ENCODE measurements around the gene TTC21B.
"Not testable (repeated sequence)": the region's sequence is repeated elsewhere in the genome, so short reads cannot be mapped to it uniquely, and the experiment has no call there.

TTC21B gene

DNA sequence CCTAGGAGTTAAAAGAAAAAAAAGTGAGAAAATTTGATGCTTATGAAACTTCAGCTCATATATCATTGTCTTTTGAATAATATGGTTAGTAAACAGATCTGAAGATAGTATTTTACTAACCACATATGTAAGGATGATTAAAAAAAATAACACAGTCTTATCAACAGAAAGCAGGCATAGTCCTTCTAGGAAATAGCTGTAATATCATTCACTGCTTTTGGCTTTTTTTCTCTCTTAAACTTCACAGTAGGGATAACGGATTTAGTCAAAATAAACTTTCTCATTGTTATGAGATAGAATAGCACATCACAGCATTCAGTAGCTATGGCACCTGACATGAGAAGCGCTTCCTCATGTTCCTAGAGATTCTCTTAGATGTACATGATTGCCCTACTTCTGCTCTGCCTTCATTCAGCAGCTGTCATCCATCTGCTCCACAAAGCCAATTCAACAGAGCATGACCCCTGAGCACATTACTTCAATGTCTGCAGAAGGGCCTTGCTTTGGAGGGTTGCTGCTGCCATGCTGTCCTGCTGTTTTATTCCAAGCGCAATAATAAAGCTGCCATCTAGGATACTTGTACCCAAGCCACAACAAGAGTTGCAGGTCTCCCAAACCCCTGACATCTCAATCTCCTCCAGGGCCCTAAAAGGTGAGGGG lies 67.0 kb downstream of the TTC21B start:
- no peak for DNase-seq (ENCODE audit: low read depth)

DNA sequence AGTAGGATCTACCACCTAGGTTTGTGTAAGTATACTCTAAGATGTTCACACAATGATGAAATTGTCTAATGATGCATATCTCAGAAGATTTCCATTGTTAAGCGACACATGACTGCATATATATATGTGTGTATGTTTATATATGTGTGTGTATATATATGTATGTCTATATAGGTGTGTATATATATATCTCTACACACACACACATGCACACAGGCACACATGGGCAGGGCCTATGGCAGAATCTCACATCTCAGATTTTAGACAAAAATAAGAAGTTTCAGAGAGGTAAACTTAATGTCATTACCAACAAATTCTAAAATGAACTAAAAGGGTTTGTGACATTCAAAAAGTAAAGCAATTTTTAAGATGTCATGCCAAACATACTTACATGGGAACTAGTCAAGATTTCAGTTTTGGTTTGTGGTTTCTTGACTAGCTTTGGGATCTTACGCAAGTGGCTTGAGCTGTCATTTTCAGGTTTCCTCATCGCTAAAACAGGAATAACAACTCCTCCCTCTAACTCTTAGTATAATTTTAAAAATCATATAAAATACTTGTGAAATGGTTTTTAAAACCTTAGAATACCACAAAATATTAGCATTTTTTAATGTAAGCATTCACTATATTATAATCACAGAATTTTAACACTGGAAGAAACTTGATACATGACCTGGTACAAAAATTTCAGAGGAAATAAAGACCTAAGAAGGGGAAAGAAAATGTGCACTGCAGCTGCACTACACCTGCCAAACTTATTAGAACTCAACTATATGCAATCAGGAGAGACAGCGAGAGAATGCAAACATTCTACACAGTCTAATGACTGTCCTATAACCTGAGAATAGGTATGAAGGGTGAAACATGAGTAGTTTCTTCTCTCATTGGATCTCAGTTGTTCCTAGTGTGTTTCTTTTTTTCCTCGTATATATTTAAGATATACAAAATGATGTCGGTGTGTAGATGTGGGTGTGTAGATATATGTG lies 75.7 kb downstream of the TTC21B start:
- DNase-seq (ENCODE audit: low read depth): peak; percentile 20

DNA sequence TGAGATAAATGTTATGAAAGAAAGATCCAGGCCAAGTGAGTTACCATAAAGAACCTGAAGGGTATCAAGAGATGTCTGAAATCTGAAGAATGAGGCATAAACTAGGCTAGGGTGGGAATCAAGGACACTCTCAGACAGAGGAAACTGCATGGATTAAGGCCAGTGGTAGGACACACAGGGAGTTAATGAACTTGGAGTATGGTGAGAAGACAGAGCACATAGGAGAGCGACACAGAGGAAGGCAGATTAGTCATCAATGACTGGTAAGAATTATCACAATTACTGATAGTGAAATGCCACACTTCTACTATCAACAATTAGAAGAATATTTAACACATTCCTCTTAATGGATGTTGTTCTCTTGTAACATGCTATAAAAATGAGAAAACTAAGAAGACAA lies 76.9 kb downstream of the TTC21B start:
- DNase-seq (ENCODE audit: low read depth): peak; percentile 8

DNA sequence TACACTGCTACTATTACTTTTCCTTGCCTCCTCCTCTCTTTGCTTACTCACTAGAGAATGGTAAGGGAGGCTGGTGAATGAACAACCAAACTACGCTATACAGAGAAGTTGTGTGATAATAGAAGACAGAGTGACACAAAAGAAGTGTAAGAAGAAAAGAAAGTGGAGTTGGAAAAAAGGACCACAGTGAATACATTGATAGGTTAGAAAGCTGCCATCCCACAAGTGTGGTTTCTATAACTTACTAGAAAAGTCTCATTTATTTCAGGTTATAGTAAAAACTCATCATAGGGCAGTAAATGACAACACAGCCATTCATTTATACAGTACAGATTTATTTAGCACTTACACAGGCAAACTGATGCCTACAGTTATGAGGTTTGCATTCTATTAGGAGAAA lies 77.3 kb downstream of the TTC21B start:
- DNase-seq (ENCODE audit: low read depth): no peak

DNA sequence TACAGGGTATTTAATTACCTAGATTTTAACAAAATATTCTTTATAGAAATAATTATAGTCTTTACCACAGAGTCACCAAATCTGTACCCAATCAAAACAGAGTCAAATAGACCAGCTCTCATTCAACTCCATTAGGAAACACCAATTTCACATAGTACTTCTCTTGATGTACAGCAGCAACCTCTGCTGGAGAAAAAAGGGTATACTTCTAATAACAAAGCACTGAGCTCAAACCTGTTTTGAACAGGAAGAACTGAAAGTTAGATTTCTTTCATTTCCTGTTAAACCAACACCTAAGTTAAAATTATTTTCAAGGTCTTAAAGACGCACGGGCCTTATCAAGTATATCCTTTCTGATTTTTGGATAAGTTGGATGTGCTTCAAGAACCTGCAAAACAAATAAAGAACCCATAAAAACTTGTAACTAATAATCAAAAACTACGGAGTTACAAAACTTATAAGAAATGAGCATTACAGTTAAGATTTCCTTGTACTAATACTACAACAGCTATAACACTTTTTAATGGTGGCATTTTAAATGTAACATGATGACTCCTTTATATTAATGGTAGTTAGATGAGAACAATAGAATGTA lies 79.0 kb downstream of the TTC21B start:
- peak; percentile 75 for DNase-seq (ENCODE audit: low read depth)

DNA sequence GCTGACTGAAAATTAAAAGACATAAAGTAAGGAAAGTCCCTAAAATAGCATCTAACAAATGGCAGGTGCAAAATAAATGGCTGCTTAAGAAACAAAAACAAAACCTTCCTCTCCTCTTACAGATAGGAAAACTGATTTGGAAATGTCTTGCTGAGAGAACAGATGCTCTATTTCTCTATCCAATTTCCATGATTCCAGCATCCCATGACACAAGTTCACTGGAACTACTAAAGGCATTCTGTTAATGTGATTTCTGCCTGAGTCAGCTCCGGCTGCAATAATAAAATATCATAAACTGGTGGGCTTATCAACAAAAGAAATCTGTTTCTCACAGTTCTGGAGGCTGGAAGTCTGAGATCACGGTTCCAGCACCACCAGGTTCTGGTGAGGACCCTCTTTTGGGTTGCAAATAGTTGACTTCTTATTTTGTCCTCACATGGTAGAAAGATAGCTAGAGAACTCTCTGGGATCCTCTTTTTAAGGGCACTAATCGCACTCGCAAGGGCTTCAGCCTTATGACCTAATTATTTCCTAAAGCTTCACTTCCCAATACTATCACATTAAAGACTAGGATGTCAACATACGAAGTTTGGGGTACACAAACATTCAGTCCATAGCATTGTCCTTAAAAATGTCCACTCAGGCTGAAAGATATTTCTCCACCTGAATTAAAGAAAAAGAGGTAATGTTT lies 81.3 kb downstream of the TTC21B start:
- peak; percentile 30 for DNase-seq (ENCODE audit: low read depth)

DNA sequence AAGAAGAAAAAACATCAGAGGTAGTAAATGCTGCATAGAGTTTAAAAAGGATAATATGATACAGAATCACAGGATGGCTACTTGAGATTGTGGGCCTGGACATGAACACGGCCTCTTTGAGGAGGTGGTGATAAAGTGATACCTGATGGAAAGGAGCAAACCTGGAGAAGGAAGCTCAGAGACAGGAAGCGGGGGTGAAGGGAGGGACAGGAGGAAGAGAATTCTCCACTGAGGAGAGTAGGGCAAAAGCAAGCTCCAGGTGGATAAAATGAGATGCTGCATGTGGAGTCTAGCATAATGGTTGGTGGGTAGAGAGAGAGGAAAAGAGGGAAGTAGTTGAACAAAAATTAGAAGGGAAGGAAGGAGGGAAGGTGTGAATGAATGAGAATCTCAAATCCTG lies 82.6 kb downstream of the TTC21B start:
- no peak for DNase-seq (ENCODE audit: low read depth)

DNA sequence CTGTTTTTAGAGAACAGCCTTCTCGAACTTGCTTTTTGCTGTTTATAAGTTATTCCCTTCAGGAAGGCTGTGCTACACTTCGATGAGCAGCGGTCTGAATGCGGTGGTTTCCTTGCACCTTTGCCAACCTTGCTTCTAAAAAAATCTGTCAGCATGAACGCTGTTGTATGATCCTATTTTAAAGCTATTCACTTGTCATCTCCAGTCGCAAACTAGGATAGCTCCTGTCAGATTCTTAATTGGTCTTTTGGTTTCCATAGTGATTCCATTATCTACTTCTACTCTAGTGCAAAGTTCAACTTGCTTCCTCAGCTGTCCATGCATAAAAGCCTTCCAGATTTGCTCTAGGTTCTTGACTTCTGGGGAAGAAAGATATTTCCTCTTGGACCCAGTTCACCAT lies 83.2 kb downstream of the TTC21B start:
- DNase-seq (ENCODE audit: low read depth): no peak

DNA sequence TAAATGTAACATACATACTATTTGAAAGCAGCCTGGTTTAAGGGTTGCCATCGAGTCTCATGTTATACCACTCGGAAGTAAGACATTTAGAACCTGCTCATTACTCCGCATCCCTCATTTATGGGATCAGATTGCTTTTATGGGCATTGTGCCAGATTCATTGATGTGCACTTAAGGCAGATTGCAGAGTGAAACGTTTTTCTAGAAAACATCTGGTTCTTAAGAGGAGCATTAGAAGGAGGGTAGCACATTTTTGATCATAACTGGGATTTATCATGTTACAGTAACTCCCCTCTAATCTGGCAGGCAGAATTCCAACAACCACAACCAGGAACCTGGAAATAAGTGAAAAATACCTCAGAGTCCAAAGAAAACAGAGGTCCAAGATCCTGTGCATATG lies 85.4 kb downstream of the TTC21B start:
- no peak for DNase-seq (ENCODE audit: low read depth)

DNA sequence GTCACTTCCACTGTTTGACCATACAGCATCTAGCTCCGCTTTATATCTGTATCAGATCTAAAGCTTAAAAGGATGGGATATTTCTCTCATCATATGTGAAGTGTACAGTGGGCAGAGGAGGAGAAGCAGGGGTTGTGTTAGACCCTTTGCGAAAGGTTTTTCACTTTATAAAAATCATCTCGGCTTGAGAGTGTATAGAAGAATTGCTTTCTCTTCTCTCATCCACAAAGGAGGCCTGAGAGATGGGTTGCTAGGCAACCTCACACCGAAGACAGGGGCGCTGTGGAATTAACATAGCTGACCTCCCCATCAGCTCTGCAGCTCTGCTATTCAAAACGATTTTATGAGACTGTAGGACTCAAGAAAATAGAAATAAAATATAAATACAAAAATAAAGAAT lies 89.3 kb downstream of the TTC21B start:
- no peak for DNase-seq (ENCODE audit: low read depth)

DNA sequence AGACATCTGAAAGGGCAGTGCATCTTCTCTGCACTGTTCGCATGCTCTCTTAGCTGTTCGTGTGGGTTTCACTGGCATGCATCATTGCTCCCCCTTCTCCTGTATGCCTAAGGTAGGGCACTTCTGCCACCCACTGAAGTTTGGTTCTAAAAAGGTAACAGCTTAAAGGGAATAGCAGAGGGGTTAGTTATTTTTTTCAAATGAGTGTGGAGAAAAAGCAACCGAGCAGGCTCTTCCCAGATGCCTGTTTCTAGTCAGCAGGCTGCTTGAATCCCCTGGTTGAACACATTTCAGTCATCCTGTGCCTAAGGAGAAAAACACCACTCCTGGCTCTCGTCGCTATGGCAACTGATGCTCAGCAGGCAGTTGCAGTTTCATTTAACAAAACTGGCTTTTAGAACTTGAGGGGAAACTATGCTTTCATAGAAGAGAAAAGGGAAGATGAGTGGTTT lies 89.7 kb downstream of the TTC21B start:
- DNase-seq (ENCODE audit: low read depth): no peak

DNA sequence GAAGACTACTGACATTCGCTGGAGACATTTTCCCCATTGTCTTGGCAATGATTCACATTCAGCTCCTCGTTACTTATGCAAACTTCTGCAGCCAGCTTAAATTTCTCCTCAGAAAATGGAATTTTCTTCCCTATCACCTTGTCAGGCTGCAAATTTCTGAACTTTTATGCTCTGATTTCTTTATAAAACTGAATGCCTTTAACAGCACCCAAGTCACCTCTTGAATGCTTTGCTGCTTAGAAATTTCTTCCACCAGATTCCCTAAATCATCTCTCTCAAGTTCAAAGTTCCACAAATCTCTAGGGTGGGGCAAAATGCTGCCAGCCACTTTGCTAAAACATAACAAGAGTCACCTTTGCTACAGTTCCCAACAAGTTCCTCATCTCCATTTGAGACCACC lies 92.5 kb downstream of the TTC21B start:
- not testable (repeated sequence) for DNase-seq (ENCODE audit: low read depth)

DNA sequence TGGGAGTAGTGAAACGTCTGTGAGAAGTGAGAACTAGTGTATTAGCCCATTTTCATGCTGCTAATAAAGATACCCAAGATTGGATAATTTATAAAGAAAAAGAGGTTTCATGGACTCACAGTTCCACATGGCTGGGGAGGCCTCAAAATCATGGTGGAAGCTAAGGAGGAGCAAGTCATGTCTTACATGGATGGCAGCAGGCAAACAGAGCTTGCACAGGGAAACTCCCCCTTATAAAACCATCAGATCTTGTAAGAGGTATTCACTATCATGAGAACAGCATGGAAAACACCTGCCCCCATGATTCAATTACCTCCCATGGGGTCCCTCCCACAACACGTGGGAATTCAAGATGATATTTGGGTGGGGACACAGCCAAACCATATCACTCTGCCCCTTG lies 93.9 kb downstream of the TTC21B start:
- not testable (repeated sequence) for DNase-seq (ENCODE audit: low read depth)

DNA sequence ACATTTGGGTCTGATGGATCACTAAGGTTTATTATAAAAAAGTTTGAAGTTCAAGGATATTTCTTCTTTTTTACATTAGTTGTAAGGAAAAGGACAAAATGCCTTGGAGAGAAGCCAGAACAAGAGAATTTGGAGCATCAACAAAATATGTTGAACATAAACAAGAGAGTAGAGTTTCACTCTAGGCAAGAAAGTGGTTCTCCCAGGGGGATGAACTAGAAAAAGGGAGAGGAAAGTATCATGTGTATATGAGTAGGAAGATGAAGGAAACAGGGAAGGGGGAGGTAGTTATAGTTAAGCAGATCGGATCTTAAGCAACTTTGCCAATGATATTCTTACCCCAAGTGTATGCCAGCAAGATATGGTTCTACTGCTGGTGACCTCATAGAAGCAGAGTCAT lies 95.7 kb downstream of the TTC21B start:
- DNase-seq (ENCODE audit: low read depth): no peak

DNA sequence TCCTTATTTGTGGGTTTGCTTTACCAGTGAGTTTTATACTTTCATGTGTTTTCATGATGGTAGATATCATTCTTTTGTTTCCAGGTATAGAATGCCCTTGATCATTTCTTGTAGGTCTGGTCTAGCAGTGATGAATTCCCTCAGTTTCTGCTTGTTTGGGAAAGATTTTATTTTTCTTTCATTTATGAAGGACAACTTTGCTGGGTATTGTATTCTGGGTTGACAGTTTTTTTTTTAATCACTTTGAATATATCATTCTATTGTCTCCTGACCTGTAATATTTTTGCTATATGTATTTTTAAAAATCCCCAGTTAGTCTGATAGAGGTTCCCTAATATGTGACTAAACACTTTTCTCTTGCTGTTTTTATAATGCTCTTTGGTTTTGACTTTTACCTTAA lies 101.2 kb downstream of the TTC21B start:
- DNase-seq (ENCODE audit: low read depth): no peak

DNA sequence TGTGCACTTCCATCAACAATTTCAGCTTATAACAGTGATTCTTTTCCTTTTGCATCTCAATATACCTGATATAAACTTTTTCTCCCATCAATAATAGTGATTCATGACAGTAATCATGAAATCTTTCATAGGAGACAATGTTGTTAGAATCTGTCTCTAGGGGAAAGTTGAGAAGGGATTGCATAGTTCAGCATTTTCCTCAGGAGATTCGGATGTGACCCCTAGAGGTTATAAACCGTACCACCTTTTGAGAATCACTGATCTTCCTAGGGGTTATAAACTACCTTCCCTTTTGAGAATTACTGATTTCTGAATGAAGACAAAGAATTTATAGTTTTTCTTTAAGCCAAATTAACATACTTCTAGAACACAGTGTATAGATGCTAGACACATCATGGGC lies 106.6 kb downstream of the TTC21B start:
- peak; percentile 3 for DNase-seq (ENCODE audit: low read depth)

DNA sequence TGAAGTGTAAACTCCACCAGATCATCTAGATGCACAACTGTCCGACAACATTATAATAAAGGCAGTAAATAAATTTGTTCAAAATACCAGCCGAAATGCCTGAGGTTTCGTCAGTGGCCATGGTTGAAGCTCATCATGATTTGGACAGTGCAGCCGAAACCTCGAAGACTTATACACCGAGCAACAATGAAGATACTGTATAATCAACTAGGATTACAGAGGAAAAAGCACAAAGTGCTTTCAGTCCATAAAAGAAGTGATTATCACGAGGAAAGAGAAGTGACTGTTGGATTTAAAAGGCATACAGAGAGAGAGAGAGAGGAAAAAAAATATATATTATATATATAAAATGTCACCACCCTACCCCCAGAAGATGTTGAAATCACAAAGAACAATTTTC lies 107.5 kb downstream of the TTC21B start:
- no peak for DNase-seq (ENCODE audit: low read depth)

DNA sequence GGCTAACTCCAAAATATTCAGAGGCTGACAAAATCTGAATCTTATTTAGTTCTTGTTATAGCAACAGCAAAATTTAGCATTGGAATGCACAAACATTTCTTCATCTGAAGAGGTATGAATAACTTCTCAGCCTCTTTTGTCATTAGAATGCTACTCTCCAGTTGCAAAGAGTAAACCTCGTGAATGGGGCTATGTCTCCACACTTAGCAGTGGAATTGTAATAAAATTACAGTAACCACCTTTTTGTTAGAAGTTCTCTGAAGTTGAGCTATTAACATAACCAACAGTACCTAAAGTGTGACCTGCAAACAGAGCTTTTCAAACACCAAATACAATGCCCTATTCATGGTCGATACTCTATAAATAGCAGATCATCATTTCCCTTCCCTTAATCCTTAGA lies 109.4 kb downstream of the TTC21B start:
- DNase-seq (ENCODE audit: low read depth): no peak

DNA sequence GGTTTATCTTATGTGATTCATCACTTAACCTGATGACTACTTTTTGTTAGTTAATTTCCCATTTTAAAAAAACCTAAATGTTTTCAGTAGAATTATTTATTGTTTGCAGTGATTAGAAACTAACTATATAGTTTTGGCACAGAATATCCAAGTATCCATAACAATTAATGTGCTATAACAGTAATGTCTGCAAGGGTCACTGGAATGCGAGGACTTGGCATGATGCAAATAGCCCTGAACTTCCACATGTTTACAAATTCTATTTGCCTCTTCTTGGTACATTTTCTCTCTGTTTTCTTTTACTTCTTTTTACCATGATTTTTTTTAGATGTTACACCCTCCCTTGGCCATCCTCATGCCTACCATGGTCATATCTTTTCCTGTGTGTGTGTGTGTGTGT lies 110.2 kb downstream of the TTC21B start:
- DNase-seq (ENCODE audit: low read depth): no peak

DNA sequence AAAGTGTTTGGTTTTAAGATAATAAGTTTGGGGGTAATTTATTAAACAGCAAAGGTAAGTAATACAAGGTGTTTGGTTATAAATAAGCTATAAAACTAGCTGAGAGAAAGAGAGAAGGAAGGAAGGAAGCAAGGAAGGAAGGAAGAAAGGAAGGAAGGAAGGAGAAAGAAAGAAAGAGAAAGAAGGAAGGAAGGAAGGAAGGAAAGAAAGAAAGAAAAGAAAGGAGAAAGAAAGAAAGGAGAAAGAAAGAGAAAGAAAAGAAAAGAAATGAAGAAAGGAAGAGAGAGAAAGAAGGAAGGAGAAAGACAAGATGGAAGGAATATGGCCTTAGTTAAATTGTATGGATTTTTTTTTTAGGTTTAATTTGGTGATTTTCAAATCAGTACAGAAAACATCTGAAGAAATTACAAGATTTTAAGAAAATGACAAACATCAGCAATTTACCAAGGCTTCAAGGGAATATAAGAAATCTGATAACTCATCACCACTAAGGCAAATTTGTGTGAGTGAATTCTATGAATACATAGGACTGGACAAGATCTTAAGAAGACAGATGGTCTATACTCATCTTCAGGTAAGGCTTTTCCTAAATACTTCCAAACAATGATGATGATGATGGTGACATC lies 113.1 kb downstream of the TTC21B start:
- DNase-seq (ENCODE audit: low read depth): no peak

DNA sequence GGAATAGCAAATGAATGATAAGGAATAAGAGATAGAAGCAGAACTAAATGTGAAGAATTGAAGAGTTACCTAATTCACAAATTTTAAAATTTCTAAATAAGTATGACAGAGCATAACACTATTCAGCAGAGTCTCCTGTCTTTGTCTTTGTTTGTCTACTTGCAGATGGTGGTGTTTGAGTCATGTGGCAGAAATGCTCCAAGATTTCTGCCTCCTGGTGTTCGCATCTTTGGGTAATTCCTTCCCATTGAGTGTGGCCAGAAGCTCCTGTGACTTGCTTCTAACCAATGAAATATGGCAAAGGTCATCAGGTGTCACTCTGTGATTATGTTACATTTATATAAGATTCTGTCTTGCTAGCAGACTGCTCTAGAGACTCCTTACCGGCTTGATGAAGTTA lies 114.0 kb downstream of the TTC21B start:
- DNase-seq (ENCODE audit: low read depth): peak; percentile 33

DNA sequence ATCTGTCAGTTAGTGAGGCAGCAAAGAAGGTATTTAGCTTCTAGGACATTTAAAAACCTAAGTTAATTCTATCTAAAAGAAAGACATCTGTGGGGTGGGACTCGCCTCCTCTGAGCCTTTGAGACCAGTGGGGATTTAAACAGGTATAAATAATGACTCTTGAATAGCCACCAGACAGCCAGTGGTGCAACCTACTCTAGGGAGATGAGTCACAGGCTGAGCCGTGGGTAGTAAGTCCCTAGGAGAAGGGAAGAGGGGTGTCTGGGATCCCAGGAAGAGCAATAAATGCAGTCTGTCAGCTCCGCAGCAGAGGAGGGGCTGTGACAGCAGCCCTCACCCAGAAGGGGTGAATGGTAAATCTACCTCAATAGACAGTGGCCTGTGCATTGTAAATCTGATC lies 116.5 kb downstream of the TTC21B start:
- peak; percentile 52 for DNase-seq (ENCODE audit: low read depth)
